ENCODE results near the gene RPS6KA1.
A peak's percentile ranks its signal among the peaks of the same experiment; 100 is the strongest.

Gene RPS6KA1

GRCh38 chr1:26516987-26517765 lies 12.4 kb upstream of the RPS6KA1 start:
- H3K9me3 ChIP-seq (ENCODE audit: control insufficient read depth in 1 of 2, low read length in 2 of 2) = no peaks in the 10 kb centered on the region
- no peaks in the 10 kb centered on the region for H3K4me1 ChIP-seq (ENCODE audit: control insufficient read depth in 1 of 2, insufficient read depth in 2 of 2, low read length in 2 of 2)
- H3K36me3 ChIP-seq (ENCODE audit: control insufficient read depth in 1 of 2, insufficient read depth in 2 of 2, low read length in 2 of 2) = no peaks in the 10 kb centered on the region
- H3K27ac ChIP-seq (ENCODE audit: low read length) = no peak overlapping the region
- no peaks in the 10 kb centered on the region for H3K27me3 ChIP-seq (ENCODE audit: low read depth, low read length)
- H3K4me3 ChIP-seq (ENCODE audit: low read depth in 1 of 2, low read length in 2 of 2) = no peak overlapping the region

- Histone ChIP-seq H3K4me1 (ENCODE audit: control insufficient read depth in 1 of 2, insufficient read depth in 2 of 2, low read length in 2 of 2) (no peaks in the 10 kb centered on the region), H3K9me3 (ENCODE audit: control insufficient read depth in 1 of 2, low read length in 2 of 2) (no peaks in the 10 kb centered on the region), H3K36me3 (ENCODE audit: control insufficient read depth in 1 of 2, insufficient read depth in 2 of 2, low read length in 2 of 2) (no peaks in the 10 kb centered on the region), H3K4me3 (ENCODE audit: low read depth in 1 of 2, low read length in 2 of 2) (no peak overlapping the region), H3K27me3 (ENCODE audit: low read depth, low read length) (no peaks in the 10 kb centered on the region), H3K27ac (ENCODE audit: low read length) (no peak overlapping the region)
These were observed 11.9 kb upstream of the RPS6KA1 start for GRCh38 chr1:26517766-26518049.

- Histone ChIP-seq H3K4me3 (ENCODE audit: low read depth in 1 of 2, low read length in 2 of 2) (no peak overlapping the region), H3K4me1 (ENCODE audit: control insufficient read depth in 1 of 2, insufficient read depth in 2 of 2, low read length in 2 of 2) (no peaks in the 10 kb centered on the region), H3K27ac (ENCODE audit: low read length) (no peak overlapping the region), H3K27me3 (ENCODE audit: low read depth, low read length) (no peaks in the 10 kb centered on the region), H3K9me3 (ENCODE audit: control insufficient read depth in 1 of 2, low read length in 2 of 2) (no peaks in the 10 kb centered on the region), H3K36me3 (ENCODE audit: control insufficient read depth in 1 of 2, insufficient read depth in 2 of 2, low read length in 2 of 2) (no peaks in the 10 kb centered on the region)
These were observed 11.2 kb upstream of the RPS6KA1 start for GRCh38 chr1:26518355-26518754.

GRCh38 chr1:26520339-26520738 lies 9.2 kb upstream of the RPS6KA1 start:
- Histone ChIP-seq H3K36me3 (ENCODE audit: control insufficient read depth in 1 of 2, insufficient read depth in 2 of 2, low read length in 2 of 2) (no peaks in the 10 kb centered on the region), H3K27ac (ENCODE audit: low read length) (no peak overlapping the region)

GRCh38 chr1:26521669-26522030 lies 7.9 kb upstream of the RPS6KA1 start:
- Histone ChIP-seq H3K4me1 (ENCODE audit: control insufficient read depth in 1 of 2, insufficient read depth in 2 of 2, low read length in 2 of 2) (no peaks in the 10 kb centered on the region), H3K27ac (ENCODE audit: low read length) (no peak overlapping the region), H3K27me3 (ENCODE audit: low read depth, low read length) (no peaks in the 10 kb centered on the region), H3K36me3 (ENCODE audit: control insufficient read depth in 1 of 2, insufficient read depth in 2 of 2, low read length in 2 of 2) (no peaks in the 10 kb centered on the region), H3K9me3 (ENCODE audit: control insufficient read depth in 1 of 2, low read length in 2 of 2) (no peaks in the 10 kb centered on the region), H3K4me3 (ENCODE audit: low read depth in 1 of 2, low read length in 2 of 2) (no peak overlapping the region)

More at GRCh38 chr1:26520339-26520738, 9.2 kb upstream of the RPS6KA1 start:
- no peaks in the 10 kb centered on the region for H3K27me3 ChIP-seq (ENCODE audit: low read depth, low read length)
- H3K4me1 ChIP-seq (ENCODE audit: control insufficient read depth in 1 of 2, insufficient read depth in 2 of 2, low read length in 2 of 2) = no peaks in the 10 kb centered on the region
- no peaks in the 10 kb centered on the region for H3K9me3 ChIP-seq (ENCODE audit: control insufficient read depth in 1 of 2, low read length in 2 of 2)
- H3K4me3 ChIP-seq (ENCODE audit: low read depth in 1 of 2, low read length in 2 of 2) = no peak overlapping the region

GRCh38 chr1:26522073-26522472 lies 7.5 kb upstream of the RPS6KA1 start:
- H3K9me3 ChIP-seq (ENCODE audit: control insufficient read depth in 1 of 2, low read length in 2 of 2) = no peaks in the 10 kb centered on the region
- H3K36me3 ChIP-seq (ENCODE audit: control insufficient read depth in 1 of 2, insufficient read depth in 2 of 2, low read length in 2 of 2) = no peaks in the 10 kb centered on the region
- H3K4me1 ChIP-seq (ENCODE audit: control insufficient read depth in 1 of 2, insufficient read depth in 2 of 2, low read length in 2 of 2) = no peaks in the 10 kb centered on the region
- H3K27me3 ChIP-seq (ENCODE audit: low read depth, low read length) = no peaks in the 10 kb centered on the region
- no peak overlapping the region for H3K27ac ChIP-seq (ENCODE audit: low read length)
- no peak overlapping the region for H3K4me3 ChIP-seq (ENCODE audit: low read depth in 1 of 2, low read length in 2 of 2)

- H3K4me3 ChIP-seq (ENCODE audit: low read depth in 1 of 2, low read length in 2 of 2) = no peak overlapping the region
- no peaks in the 10 kb centered on the region for H3K9me3 ChIP-seq (ENCODE audit: control insufficient read depth in 1 of 2, low read length in 2 of 2)
- no peaks in the 10 kb centered on the region for H3K27me3 ChIP-seq (ENCODE audit: low read depth, low read length)
- peaks cover 0 to 2% of the 10 kb centered on the region in 2 donors for H3K4me1 ChIP-seq (ENCODE audit: control insufficient read depth in 1 of 2, insufficient read depth in 2 of 2, low read length in 2 of 2)
- no peak overlapping the region for H3K27ac ChIP-seq (ENCODE audit: low read length)
- H3K36me3 ChIP-seq (ENCODE audit: control insufficient read depth in 1 of 2, insufficient read depth in 2 of 2, low read length in 2 of 2) = no peaks in the 10 kb centered on the region
These were observed 5.4 kb upstream of the RPS6KA1 start for GRCh38 chr1:26524181-26524580.

GRCh38 chr1:26526287-26526686 lies 3.3 kb upstream of the RPS6KA1 start:
- Histone ChIP-seq H3K27ac (ENCODE audit: low read length) (no peak overlapping the region), H3K27me3 (ENCODE audit: low read depth, low read length) (no peaks in the 10 kb centered on the region), H3K36me3 (ENCODE audit: control insufficient read depth in 1 of 2, insufficient read depth in 2 of 2, low read length in 2 of 2) (no peaks in the 10 kb centered on the region)

GRCh38 chr1:26529405-26529654 lies 231 bp upstream of the RPS6KA1 start:
- no peak overlapping the region for H3K27ac ChIP-seq (ENCODE audit: low read length)
- no peaks in the 10 kb centered on the region for H3K9me3 ChIP-seq (ENCODE audit: control insufficient read depth in 1 of 2, low read length in 2 of 2)
- peak overlapping the region in 1 of 2 donors; percentile 37 for H3K4me3 ChIP-seq (ENCODE audit: low read depth in 1 of 2, low read length in 2 of 2)
- no peaks in the 10 kb centered on the region for H3K36me3 ChIP-seq (ENCODE audit: control insufficient read depth in 1 of 2, insufficient read depth in 2 of 2, low read length in 2 of 2)
- H3K4me1 ChIP-seq (ENCODE audit: control insufficient read depth in 1 of 2, insufficient read depth in 2 of 2, low read length in 2 of 2) = peaks cover 0 to 3% of the 10 kb centered on the region in 2 donors
- no peaks in the 10 kb centered on the region for H3K27me3 ChIP-seq (ENCODE audit: low read depth, low read length)

More at GRCh38 chr1:26526287-26526686, 3.3 kb upstream of the RPS6KA1 start:
- Histone ChIP-seq H3K4me1 (ENCODE audit: control insufficient read depth in 1 of 2, insufficient read depth in 2 of 2, low read length in 2 of 2) (peaks cover 0 to 3% of the 10 kb centered on the region in 2 donors), H3K9me3 (ENCODE audit: control insufficient read depth in 1 of 2, low read length in 2 of 2) (no peaks in the 10 kb centered on the region), H3K4me3 (ENCODE audit: low read depth in 1 of 2, low read length in 2 of 2) (no peak overlapping the region)

- Histone ChIP-seq H3K9me3 (ENCODE audit: control insufficient read depth in 1 of 2, low read length in 2 of 2) (no peaks in the 10 kb centered on the region), H3K27me3 (ENCODE audit: low read depth, low read length) (no peaks in the 10 kb centered on the region), H3K36me3 (ENCODE audit: control insufficient read depth in 1 of 2, insufficient read depth in 2 of 2, low read length in 2 of 2) (no peaks in the 10 kb centered on the region), H3K4me1 (ENCODE audit: control insufficient read depth in 1 of 2, insufficient read depth in 2 of 2, low read length in 2 of 2) (peaks cover 0 to 3% of the 10 kb centered on the region in 2 donors), H3K27ac (ENCODE audit: low read length) (peak overlapping the region; percentile 69), H3K4me3 (ENCODE audit: low read depth in 1 of 2, low read length in 2 of 2) (peak overlapping the region; percentile 56 to 57)
These were observed 891 bp downstream of the RPS6KA1 start for GRCh38 chr1:26530410-26530894.

- Histone ChIP-seq H3K9me3 (ENCODE audit: control insufficient read depth in 1 of 2, low read length in 2 of 2) (no peaks in the 10 kb centered on the region), H3K4me1 (ENCODE audit: control insufficient read depth in 1 of 2, insufficient read depth in 2 of 2, low read length in 2 of 2) (peaks cover 0 to 3% of the 10 kb centered on the region in 2 donors), H3K27ac (ENCODE audit: low read length) (peak overlapping the region; percentile 79), H3K36me3 (ENCODE audit: control insufficient read depth in 1 of 2, insufficient read depth in 2 of 2, low read length in 2 of 2) (no peaks in the 10 kb centered on the region), H3K4me3 (ENCODE audit: low read depth in 1 of 2, low read length in 2 of 2) (peak overlapping the region in 1 of 2 donors; percentile 56), H3K27me3 (ENCODE audit: low read depth, low read length) (no peaks in the 10 kb centered on the region)
These were observed 1.5 kb downstream of the RPS6KA1 start for GRCh38 chr1:26530895-26531598.

Data from muscle layer of duodenum (tissue), 2 donors.